ENCODE data around the gene SPDYE6. TPM values are rescaled to one million over a fixed set of nuclear protein-coding genes. Genes with fewer than 3 reads are reported as not detected.
"Not testable (repeated sequence)": the region's sequence is repeated elsewhere in the genome, so short reads cannot be mapped to it uniquely, and the experiment has no call there.

The SPDYE6 gene
- total RNA-seq, 6 experiments from 2014 or later = not detected

DNA sequence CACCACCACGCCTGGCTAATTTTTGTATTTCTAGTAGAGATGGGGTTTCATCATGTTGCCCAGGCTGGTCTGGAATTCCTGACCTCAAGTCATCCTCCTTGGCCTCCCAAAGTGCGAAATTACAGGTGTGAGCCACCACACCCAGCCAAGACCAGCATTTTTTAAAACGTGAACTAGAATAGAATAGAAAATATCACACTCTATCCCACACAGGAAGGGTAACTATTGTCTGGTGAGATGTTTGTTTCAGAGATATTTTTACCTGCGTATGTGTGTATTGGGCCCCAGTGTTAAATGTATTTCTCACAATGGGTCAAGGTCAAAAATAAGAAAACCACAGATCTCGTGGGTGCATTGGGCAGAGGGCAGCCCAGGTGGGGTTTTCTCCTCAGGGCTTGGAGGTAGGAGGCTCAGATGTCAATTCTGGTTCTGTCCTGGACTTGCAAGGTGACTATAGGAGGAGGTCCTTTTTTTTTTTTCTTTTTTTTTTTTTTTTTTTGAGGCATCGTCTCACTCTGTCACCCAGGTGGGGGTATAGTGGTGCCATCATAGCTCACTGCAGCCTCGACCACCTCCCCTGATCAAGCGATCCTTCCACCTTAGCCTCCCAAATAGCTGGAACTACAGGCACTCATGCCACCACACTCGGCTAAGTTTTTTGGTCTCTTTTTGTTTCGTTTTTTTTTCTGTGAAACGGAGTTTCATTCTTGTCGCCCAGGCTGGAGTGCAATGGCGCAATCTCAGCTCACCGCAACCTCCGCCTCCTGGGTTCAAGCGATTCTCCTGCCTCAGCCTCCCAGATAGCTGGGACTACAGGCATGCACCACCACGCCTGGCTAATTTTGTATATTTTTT is 50.6 kb downstream of the SPDYE6 start:
- no peak for DNase-seq
- no peaks in the 10 kb centered on the region; the same call in 1 of the 2 replicates for H3K27me3 Mint-ChIP-seq (ENCODE audit: insufficient read depth)
- TF ChIP-seq, protein P1, sequence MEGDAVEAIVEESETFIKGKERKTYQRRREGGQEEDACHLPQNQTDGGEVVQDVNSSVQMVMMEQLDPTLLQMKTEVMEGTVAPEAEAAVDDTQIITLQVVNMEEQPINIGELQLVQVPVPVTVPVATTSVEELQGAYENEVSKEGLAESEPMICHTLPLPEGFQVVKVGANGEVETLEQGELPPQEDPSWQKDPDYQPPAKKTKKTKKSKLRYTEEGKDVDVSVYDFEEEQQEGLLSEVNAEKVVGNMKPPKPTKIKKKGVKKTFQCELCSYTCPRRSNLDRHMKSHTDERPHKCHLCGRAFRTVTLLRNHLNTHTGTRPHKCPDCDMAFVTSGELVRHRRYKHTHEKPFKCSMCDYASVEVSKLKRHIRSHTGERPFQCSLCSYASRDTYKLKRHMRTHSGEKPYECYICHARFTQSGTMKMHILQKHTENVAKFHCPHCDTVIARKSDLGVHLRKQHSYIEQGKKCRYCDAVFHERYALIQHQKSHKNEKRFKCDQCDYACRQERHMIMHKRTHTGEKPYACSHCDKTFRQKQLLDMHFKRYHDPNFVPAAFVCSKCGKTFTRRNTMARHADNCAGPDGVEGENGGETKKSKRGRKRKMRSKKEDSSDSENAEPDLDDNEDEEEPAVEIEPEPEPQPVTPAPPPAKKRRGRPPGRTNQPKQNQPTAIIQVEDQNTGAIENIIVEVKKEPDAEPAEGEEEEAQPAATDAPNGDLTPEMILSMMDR (IDR thresholded peaks at IDR 0.05) = no peak
- no peak overlapping the region for H3K4me3 Mint-ChIP-seq
- no peaks in the 10 kb centered on the region for H3K36me3 Mint-ChIP-seq (ENCODE audit: low read depth)
- peaks cover 6% of the 10 kb centered on the region; the same call in 1 of the 2 replicates for H3K4me1 Mint-ChIP-seq (ENCODE audit: low read depth)
- no peak overlapping the region for H3K27ac Mint-ChIP-seq
- no peaks in the 10 kb centered on the region for H3K9me3 Mint-ChIP-seq

DNA sequence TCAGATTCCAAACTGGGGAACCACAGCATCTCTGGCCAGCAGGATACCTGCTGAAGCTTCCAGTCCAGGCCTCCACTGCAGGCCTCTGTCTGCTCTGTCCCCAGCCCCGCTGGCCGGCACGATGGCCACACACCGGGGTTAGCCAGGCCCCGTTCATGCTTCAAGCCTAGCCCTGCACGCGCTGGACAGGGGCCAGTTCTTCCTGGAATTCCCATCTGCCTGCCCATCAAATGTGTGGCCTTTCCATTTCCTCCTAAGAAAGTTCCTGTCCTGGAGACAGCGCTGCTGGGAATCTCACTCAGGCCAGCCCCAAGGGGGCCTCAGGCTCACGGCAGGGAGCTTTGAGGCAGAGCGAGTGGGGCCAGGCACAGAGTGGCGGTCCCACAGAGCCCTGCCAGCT is 51.6 kb downstream of the SPDYE6 start:
- H3K27ac Mint-ChIP-seq = no peak overlapping the region
- TF ChIP-seq, protein P1 (IDR thresholded peaks at IDR 0.05) = no peak
- no peaks in the 10 kb centered on the region for H3K36me3 Mint-ChIP-seq (ENCODE audit: low read depth)
- no peaks in the 10 kb centered on the region; the same call in 1 of the 2 replicates for H3K27me3 Mint-ChIP-seq (ENCODE audit: insufficient read depth)
- no peaks in the 10 kb centered on the region for H3K9me3 Mint-ChIP-seq
- H3K4me3 Mint-ChIP-seq = no peak overlapping the region
- H3K4me1 Mint-ChIP-seq (ENCODE audit: low read depth) = peaks cover 6% of the 10 kb centered on the region; the same call in 1 of the 2 replicates
- no peak for DNase-seq

- Mint-ChIP-seq H3K27me3 (ENCODE audit: insufficient read depth) (no peaks in the 10 kb centered on the region; the same call in 1 of the 2 replicates), H3K27ac (no peak overlapping the region), H3K4me3 (no peak overlapping the region), H3K4me1 (ENCODE audit: low read depth) (peaks cover 6% of the 10 kb centered on the region; the same call in 1 of the 2 replicates), H3K36me3 (ENCODE audit: low read depth) (no peaks in the 10 kb centered on the region), H3K9me3 (no peaks in the 10 kb centered on the region)
- DNase-seq = no peak
- TF ChIP-seq, protein P1 (IDR thresholded peaks at IDR 0.05) = no peak
These were observed 52.4 kb downstream of the SPDYE6 start for GRCh38 chr7:102303669-102304422.

DNA sequence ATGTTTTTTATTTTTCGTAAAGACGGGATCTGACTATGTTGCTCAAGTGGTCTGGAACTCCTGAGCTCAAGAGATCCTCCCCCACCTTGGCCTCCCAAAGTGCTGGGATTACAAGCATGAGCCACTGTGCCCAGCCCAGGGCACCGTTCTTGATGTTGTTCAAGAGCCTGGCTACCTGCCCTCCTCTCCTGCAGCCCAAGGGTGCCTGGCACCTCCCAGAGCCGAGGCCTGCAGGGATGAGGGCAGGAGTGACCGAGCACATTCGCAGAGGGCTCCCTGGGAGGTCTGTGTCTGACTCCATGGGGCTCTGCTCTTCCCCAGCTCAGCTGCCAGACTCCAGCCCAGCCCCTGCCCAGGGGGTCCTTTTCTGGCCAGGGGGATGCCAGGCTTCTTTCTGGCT is 54.2 kb downstream of the SPDYE6 start:
- H3K36me3 Mint-ChIP-seq (ENCODE audit: low read depth) = no peaks in the 10 kb centered on the region
- no peak overlapping the region for H3K27ac Mint-ChIP-seq
- no peaks in the 10 kb centered on the region; the same call in none of the 2 replicates for H3K27me3 Mint-ChIP-seq (ENCODE audit: insufficient read depth)
- H3K4me3 Mint-ChIP-seq = no peak overlapping the region
- TF ChIP-seq, protein P1 (IDR thresholded peaks at IDR 0.05) = no peak
- DNase-seq = no peak
- peaks cover under 1% of the 10 kb centered on the region; the same call in 1 of the 2 replicates for H3K4me1 Mint-ChIP-seq (ENCODE audit: low read depth)
- no peaks in the 10 kb centered on the region for H3K9me3 Mint-ChIP-seq

- not testable (repeated sequence) for H3K4me3 Mint-ChIP-seq; H3K27me3 Mint-ChIP-seq (ENCODE audit: insufficient read depth); H3K36me3 Mint-ChIP-seq (ENCODE audit: low read depth); H3K9me3 Mint-ChIP-seq; H3K27ac Mint-ChIP-seq; H3K4me1 Mint-ChIP-seq (ENCODE audit: low read depth); DNase-seq
These were observed 54.9 kb downstream of the SPDYE6 start for GRCh38 chr7:102301367-102301766.

Data from HFFc6 (cell line).